Epidermal melanocyte (primary cell): ENCODE measurements around the gene UBR7.
"Not testable (repeated sequence)": the region's sequence is repeated elsewhere in the genome, so short reads cannot be mapped to it uniquely, and the experiment has no call there.

ENCODE experiments used
- DNase-seq: peaks from one replicate; pipeline ENCODE4 v3.0.0; 2011; ENCODE audit warnings: low spot score; ENCODE audit not compliant: insufficient read length

Gene UBR7, protein sequence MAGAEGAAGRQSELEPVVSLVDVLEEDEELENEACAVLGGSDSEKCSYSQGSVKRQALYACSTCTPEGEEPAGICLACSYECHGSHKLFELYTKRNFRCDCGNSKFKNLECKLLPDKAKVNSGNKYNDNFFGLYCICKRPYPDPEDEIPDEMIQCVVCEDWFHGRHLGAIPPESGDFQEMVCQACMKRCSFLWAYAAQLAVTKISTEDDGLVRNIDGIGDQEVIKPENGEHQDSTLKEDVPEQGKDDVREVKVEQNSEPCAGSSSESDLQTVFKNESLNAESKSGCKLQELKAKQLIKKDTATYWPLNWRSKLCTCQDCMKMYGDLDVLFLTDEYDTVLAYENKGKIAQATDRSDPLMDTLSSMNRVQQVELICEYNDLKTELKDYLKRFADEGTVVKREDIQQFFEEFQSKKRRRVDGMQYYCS

DNA sequence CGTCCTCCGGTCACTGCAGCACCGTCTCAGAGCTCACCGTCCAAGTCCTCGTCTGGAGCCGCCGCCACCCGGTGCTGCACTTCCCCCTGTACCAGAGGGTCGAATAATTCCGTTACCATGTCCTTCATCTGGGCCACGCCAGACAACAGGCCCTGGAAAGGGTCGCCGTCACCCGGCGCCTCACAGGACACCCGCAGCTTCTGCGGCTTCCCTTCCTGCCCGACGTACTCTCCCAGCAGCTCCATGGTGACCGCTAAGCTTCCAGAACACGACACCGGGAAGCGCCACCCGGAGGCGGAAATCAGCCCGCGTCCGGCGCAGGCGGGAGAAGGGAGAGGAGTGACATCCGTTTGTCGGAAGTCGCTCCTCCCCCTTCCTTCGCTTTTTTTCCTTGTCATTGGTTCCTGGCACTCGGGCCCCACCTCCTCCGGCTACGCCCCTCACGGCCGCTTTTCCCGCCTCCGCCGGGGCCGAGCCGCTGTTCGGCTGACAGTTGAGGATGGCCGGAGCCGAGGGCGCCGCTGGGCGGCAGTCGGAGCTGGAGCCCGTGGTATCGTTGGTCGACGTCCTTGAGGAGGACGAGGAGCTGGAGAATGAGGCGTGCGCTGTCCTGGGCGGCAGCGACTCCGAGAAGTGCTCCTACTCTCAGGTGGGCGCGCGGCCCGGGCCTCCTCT is at the start of gene UBR7, which contains the start of gene GON7:
TSS of gene UBR7 (plus strand) at position 464 of the 675 bp plus-strand sequence. CDS start at position 500, 36 bp downstream.
TSS of gene GON7 (minus strand) at position 273 of the 675 bp plus-strand sequence. CDS start at position 245, 28 bp downstream.
- DNase-seq = peak; percentile 79

DNA sequence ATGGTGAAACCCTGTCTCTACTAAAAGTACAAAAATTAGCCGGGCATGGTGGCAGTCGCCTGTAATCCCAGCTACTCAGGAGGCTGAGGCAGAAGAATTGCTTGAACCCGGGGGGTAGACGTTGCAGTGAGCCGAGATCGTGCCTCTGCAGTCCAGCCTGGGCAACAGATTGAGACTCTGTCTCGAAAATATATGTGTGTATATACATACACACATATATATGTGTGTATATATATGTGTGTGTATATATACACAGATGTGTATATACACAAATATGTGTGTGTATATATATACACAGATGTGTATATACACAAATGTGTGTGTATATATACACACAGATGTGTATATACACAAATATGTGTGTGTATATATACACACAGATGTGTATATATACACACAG is 48.7 kb upstream of the UBR7 start:
- not testable (repeated sequence) for DNase-seq

DNA sequence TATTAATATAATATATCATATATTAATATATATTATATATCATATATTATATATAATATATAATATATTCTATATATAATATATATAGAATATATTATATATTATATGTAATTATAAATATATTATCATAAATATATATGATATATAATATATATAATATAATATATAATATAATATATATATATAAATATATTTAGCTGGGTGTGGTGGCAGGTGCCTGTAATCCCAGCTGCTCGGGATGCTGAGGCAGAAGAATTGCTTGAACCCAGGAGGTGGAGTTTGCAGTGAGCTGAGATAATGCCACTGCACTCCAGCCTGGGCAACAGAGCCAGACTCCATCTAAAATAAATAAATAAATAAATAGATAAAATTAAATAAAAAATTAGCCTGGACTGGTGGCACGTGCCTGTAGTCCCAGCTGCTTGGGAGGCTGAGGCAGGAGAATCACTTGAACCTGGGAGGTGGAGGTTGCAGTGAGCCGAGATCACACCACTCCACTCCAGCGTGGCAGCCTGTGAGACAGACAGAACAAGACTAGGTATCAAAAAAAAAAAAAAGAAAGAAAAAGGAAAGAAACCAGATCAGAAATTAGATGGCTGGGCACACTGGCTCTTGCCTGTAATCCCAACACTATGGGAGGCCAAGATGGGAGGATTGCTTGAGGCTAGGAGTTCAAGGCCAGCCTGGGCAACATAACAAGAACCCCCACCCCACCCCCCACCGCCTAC is 47.3 kb upstream of the UBR7 start:
- not testable (repeated sequence) for DNase-seq

DNA sequence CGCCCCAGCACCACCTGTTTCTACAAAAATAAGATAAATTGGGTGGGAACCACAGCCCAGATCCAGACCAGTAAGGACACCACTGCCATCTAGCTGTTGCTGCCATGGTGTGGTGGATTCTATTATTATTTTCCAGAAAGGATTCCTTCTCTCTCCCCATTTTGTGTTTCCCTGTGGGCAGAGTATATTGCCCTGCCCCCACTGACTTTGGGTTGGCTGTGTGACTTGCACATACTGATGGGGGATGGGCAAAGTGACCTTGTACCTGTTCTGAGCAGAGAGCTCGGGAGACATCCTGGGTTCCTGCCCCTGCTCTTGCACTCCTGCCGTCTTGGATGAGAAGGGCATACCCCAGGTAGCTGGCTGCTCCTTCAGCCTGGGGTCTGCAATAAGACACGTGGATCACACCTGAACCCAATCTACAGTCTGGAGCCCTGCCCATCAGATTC is 46.7 kb upstream of the UBR7 start:
- DNase-seq = no peak

DNA sequence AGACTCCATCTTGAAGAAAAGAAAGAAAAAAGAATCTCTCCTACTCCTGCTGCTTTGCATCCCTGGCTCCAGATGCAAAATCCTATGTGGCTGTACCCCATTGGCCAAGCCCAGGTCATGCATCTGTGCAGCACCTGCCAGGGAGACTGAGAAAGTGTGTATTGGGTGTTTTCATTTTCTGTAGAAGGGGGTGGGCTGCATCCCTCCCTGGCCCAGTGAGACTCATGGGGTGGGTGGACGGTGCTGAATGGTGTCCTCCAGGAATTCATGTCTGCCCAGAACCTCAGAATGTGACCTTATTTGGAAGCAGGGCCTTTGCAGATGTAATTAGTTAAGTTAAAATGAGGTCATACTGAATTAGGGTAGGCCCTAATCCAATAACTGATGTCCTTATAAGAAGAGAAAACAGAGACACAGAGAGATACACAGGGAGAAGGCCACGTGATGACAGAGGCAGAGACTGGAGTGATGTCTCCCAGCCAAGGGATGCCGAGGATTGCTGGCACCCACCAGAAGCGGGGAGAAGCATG is 45.6 kb upstream of the UBR7 start:
- no peak for DNase-seq

DNA sequence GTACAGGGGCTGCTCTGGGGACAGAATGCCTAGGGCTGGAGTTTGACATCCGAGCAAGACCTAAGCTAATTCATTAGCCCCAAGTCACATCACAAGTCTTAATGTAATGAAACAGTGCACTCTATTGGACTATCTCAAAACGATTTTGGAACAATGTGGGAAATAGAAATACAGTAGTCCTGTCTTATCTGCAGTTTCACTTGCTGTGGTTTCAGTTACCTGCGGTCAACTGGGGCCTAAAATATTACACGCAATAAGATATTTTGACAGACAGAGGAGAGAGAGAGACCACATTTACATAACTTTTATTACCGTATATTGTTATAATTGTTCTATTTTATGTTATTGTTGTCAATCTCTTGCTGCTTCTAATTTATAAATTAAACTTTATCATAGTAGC is 43.5 kb upstream of the UBR7 start:
- DNase-seq = no peak

DNA sequence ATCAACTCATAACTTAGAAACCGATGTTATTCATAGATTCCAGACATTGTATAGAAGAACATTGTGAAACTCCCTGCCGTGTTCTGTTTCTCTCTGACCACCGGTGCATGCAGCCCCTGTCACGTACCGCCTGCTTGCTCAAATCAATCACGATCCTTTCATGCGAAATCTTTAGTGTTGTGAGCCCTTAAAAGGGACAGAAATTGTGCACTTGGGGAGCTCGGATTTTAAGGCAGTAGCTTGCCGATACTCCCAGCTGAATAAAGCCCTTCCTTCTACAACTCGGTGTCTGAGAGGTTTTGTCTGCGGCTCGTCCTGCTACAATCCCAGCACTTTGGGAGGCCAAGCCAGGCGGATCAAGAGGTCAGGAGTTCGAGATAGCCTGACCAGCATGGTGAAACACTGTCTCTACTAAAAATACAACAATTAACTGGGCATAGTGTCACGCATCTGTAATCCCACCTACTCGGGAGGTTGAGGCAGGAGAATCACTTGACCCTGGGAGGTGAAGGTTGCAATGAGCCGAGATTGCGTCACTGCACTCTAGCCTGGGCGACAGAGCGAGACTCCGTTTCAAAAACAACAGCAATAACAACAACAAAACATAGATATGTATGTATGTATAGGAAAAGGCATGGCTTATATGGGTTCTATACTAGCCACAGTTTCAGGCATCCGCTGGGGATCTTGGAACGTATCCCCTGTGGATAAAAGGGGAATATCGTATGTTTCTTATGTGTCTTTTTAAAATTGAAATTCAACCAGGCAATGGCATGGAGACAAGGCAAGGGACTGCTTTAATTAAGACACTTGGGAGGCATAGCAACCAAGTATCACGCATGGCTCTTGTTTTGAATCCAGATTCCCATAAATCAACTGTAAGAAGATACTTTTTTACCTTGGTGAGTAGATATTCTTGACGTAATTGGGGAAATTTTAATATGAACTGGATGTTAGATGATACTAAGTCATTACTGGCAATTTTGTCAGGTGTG is 41.5 kb upstream of the UBR7 start:
- not testable (repeated sequence) for DNase-seq

DNA sequence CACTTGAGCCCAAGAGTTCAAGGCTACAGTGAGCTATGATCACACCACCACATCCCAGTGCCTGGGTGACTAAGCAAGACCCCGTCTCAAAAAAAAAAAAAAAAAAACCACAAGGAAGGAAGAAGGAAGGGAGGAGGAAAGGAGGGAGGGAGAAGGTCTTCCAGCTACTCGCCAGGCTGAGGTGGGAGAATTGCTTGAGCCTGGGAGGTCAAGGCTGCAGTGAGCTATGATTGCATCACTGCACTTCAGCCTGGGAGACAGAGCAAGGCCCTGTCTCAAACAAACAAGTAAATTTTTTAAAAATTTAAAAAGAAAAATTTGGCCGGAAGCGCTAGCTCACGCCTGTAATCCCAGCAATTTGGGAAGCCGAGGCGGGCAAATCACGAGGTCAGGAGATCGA is 38.4 kb upstream of the UBR7 start:
- not testable (repeated sequence) for DNase-seq

DNA sequence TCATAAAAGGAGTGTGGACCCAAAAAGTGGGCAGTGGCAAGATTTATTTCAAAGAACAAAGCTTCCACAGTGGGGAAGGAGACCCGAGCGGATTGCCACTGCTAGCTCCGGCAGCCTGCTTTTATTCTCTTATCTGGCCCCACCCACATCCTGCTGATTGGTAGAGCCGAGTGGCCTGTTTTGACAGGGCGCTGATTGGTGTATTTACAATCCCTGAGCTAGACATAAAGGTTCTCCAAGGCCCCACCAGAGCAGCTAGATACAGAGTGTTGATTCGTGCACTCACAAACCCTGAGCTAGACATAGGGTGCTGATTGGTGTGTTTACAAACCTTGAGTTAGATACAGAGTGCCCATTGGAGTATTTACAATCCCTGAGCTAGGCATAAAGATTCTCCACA is 37.4 kb upstream of the UBR7 start:
- DNase-seq = not testable (repeated sequence)

DNA sequence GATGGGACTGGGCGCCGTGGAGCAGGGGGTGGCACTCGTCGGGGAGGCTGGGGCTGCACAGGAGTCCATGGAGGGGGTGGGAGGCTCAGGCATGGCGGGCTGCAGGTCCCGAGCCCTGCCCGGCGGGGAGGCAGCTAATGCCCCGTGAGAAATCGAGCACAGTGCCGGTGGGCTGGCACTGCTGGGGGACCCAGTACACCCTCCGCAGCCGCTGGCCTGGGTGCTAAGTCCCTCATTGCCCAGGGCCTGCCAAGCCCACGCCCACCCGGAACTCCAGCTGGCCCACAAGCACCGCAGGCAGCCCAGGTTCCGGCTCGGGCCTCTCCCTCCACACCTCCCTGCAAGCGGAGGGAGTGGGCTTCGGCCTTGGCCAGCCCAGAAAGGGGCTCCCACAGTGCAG is 36.9 kb upstream of the UBR7 start:
- not testable (repeated sequence) for DNase-seq

DNA sequence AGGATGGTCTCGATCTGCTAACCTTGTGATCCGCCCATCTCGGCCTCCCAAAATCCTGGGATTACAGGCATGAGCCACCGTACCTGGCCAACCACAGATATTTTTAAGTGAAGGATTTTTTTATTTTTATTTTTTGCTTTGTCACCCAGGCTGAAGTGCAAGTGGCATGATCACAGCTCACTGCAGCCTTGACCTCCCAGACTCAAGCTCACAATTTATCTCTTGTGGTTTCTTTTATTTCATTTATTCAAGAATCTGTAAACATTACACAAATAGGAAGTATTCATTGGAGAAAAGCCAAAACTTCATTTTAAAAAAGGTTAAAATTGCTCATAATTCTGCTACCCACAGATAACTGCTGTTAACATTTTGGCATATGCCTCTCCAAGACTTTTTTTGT is 35.7 kb upstream of the UBR7 start:
- DNase-seq = no peak

DNA sequence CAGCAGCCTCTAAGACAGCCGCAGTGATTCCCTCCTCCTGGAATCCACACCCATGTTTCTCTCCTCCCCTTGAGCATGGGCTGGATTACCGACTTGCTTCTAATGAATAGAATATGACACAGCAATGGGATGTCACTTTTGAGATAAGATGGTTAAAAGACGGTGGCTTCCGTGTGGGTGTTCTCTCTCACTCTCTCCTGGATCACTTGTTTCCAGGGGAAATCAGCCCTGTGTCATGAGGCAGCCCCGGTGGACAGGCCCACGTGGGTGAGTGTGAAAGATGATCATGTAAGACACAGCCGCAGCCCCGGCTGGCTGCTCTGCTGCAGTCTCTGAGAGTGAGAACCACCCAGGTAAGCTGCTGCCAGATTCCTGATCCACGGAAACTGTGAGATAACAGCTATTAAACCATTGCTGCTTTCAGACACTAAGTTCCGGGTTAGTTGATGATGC is 33.1 kb upstream of the UBR7 start:
- no peak for DNase-seq

DNA sequence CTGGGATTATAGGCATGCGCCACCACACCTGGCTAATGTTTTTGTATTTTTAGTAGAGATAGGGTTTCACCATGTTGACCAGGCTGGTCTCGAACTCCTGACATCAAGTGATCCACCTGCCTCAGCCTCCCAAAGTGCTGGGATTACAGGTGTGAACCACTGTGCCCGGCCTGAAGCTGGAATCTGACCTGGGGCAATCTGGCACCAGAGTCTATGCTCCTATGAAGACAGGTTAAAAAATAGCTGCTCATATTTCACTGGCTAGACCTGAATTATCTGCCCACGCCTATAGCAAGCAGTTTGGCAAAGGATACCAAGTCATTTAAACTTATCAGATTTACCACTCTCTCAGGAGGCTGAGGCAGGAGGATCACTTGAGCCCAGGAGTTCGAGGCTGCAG is 32.3 kb upstream of the UBR7 start:
- DNase-seq = not testable (repeated sequence)

DNA sequence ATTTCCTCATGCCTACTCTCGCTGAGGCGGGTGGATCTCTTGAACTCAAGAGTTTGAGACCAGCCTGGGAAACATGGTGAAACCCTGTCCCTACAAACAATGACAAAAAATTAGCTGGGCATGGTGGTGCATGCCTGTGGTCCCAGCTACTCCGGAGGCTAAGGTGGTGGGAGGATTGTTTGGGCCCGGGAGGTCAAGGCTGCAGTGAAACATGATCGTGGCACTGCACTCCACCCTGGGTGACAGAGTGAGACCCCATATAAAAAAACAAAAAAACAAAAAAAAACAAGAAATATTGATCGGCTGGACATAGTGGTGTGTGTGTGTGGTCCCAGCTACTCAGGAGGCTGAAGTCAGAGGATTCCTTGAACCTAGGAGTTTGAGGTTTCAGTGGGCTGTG is 31.6 kb upstream of the UBR7 start:
- DNase-seq = no peak

DNA sequence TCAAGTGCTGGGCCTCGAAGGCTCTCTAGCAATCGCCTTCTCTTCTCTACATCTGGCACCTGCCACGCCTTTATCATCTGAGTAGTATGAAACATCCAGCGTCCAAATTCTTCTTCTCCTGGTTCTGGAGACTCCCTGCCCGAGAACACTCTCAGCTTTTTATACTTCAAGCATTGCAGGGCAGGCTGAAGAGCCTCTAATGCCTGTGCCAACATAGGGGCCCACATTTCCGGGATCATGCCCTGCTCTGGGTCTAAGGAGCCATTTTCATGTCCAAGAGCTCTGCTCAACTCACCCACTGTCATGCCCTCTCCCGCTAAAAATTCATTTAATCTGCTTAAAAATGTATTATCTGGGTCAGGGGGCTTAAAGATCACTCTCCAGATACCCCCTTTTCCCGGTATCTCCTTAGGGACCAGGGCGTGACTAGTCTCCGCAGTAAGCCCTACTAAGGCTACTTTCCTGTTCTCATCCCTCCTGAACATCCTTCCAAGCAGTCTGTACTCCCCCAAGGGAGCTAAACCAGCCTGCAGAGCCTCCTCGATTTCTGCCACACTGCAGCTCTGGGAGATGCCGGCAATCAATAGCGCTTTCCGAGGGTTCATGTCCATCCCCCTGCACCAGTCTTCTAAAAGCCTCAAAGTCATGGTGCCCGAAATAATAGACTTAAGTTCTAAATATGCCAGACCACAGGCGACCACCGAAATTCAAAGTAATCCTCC is 23.3 kb upstream of the UBR7 start:
- DNase-seq = no peak

DNA sequence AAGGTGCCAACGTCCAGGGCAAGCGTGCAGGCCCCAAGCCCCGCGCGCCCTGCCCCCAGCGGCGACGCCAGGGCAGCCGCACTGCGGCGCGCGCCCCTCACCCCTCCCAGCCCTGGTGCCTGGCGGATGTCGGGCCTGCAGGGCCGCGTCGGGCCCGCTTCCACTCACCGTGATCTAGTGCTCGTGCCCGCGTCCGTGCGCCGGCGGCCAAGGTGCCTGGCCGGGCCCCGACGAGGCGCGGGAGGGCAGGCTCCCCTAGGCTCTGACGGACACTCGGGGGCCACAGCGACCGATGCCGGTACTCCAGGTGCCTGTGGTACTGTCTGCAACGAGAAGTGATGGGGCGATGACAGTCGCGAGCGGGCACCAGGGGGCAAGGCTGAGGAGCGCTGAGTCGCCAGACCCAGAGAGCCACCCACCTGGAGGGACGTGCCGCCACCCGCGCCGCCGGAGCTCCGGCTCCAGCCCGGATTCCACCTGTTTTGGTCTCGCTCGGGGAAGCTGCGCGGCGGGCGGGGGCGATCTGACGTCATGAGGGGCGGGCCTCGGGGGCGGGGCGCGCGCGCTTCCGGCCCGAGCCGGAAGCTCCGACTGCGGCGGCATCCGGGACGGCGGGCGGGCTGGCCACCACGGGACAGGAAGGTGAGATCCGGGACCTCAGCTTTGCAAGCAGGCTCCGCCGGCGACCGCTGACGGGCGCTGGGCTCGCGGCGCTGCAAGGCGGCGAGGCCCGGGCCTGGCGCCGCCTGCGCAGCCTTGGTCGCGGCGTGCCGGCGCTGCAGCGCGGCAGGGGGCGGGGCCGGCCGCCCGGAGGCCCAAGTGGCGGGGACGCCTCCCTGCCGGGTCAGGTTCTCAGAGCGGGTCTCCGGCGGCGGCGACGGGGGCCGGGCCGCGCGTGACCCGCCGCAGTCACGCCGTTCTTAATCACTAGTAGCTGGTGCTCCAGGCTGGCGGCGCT is 22.4 kb upstream of the UBR7 start, which contains the start of the genes LYSET and MOAP1:
TSS of gene LYSET (plus strand) at position 927 of the 958 bp plus-strand sequence. CDS start 89 bp downstream, outside the sequence.
TSS of gene MOAP1 (minus strand) at position 507 of the 958 bp plus-strand sequence. CDS start 655 bp downstream, outside the sequence.
- DNase-seq = peak; percentile 59

DNA sequence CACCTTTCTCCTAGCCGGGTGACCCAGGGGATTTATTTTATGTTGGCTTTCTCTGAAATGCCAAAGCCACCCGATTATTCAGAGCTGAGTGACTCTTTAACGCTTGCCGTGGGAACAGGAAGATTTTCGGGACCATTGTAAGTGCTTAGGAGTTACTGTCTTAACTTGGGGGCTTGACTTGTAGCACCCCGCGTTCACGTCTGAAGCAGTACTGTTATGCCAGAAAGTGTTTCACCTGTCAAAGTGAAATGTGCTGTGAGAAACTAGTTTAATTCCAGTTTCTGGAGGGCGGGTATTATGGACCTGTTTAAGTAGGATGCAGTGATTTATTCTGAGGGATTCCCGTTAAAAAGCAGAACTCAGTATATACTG is 21.7 kb upstream of the UBR7 start:
- no peak for DNase-seq

DNA sequence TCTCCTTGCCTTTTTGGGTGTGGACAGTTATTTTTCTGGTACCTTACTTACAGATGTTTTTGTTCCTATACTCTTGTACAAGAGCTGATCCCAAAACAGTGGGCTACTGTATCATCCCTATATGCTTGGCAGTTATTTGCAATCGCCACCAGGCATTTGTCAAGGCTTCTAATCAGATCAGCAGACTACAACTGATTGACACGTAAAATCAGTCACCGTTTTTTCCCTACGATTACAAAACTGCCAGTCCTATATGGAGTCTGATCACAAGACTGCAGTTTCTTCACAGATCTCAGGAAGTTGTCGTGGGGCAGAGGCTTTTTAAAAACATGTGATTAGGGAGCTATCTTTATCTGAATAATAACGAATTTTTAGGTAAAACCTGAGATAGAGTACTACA is 20.6 kb upstream of the UBR7 start:
- no peak for DNase-seq
